Hippocampal formation (tissue), 2 donors: Measurements from ENCODE around the gene MSRB3.
A peak's percentile ranks its signal among the peaks of the same experiment; 100 is the strongest.
"Not testable (repeated sequence)": the region's sequence is repeated elsewhere in the genome, so short reads cannot be mapped to it uniquely, and the experiment has no call there.

Experiments used
- DNase-seq, 2 donors: peaks; one replicate each; lab custom pipeline; 2025; lab: John Stamatoyannopoulos, UW

The MSRB3 gene

GRCh38 chr12:65287426-65287825 is 8.9 kb downstream of the MSRB3 start:
- DNase-seq = no peak

- DNase-seq = no peak
Measured at GRCh38 chr12:65292241-65292640, 13.8 kb downstream of the MSRB3 start.

- DNase-seq = no peak
Measured at GRCh38 chr12:65293735-65294134, 15.3 kb downstream of the MSRB3 start.

GRCh38 chr12:65294641-65295262 is 16.3 kb downstream of the MSRB3 start:
- no peak for DNase-seq

DNA sequence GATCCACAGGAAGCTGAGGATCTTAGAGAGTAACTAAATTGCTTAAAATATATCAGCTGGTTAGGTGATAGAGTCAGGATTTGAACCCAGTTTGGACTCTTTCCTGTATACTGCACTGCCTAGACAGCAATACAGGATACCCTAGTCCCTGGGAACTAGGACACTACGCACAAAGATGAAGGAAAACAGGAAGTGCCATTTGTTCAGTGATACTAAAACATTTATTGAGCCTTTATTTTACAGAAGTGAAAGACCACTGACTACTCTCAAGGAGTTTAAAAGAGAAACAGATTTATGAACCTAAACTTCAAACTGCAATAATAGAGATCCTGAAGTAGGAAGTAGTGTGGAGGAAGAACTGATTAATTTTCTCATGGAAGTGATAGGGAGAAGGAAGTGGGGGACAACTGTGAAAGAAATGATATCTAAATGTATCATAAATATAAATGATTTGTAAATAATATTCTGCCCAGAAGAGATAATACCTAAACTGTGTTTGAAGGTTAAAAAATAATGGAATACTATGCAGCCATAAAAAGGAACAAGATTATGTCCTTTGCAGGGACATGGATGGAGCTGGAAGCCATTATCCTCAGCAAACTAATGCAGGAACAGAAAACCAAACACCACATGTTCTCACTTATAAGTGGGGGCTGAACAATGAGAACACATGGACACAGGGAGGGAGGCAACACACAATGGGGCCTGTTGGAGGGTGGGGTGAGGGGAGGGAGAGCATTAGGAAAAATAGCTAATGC is 18.2 kb downstream of the MSRB3 start:
- DNase-seq = no peak

GRCh38 chr12:65300097-65300496 is 21.6 kb downstream of the MSRB3 start:
- DNase-seq = no peak

- no peak for DNase-seq
Measured at GRCh38 chr12:65300679-65301349, 22.3 kb downstream of the MSRB3 start.

DNA sequence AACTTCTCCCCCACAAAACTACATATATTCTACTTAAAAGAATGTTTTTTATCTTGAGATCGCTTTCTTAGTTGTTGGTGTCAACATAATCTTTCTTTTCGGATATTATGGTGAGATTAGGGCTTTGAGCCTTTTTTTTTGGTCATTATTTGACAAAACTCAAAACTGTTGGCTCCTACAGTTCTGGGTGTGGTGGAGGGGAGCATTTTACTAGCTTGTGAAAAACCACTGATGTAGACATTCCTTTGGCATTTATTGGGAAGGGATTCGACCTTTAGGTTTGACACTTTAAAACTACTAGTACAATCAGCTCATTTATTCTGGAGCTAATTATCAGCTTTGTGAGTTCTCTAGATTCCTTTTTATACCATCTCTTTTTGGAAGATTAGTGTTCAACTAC is 24.4 kb downstream of the MSRB3 start:
- no peak for DNase-seq

DNA sequence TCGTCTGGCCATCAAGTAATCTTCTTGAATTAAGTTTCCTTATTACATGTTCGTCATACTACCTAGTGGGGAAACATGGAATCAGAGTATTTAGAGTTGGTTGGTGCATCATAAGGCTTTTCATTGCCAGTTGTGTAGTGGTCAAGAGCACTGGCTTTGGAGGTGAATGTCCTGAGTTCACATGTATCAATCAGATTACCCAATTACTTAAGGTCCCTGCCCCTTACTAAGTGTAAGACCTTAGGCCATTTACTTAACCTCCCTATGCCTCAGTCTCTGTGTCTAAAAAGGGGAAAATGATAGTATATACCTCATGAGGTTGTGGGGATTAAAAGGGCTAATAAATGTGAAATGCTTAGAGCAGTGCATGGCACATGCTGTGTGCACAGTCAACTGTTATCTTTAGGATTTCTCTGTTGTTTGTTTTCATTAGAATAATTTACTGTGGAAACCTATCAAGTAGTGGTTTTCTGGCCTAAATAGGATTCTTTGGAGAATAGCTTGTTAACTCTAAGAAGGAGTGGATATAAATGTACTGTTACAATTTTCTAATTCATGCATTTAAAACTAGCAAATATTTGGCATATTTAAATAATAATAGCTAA is 27.0 kb downstream of the MSRB3 start:
- DNase-seq = no peak

DNA sequence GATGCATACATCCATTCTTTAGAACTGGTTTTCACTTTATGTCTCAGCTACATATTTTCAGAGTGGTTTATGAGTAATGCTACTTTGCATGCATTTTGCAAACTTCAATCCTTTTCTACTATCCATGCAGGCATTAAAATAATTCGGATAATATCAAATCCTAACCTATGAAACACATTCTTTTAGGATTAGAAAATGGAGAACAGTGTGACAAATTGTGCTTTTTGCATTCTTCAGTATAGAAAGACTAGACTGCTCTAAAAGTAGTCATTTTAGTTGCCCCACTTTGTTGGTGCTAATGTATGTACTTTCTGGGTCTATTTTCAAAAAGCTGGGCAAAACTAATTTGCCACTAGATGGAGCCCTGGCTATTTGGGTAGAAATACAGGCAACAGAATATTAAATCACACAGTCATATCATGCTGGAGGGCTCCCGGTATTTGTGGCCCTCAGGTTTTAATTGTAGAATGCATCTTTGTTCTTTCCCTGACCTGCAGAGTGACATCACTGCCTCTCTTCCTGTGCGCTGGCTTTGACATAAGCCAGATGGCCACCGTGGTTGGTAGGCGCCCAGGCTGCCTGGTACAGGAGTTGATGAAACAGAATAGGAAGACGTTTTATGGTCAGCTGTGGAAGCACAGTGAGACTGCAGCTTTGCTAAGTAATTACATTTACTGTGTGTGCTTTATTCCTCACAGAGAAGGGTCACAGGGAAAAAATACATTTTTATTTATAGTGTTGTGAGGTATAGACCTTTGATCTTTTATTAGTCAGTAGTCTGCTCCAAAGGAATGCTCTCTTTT is 28.1 kb downstream of the MSRB3 start:
- no peak for DNase-seq

GRCh38 chr12:65307169-65307501 is 28.7 kb downstream of the MSRB3 start:
- no peak for DNase-seq

- no peak for DNase-seq
Measured at GRCh38 chr12:65308006-65308405, 29.5 kb downstream of the MSRB3 start.

- DNase-seq = no peak
Measured at GRCh38 chr12:65308601-65309071, 30.2 kb downstream of the MSRB3 start.

DNA sequence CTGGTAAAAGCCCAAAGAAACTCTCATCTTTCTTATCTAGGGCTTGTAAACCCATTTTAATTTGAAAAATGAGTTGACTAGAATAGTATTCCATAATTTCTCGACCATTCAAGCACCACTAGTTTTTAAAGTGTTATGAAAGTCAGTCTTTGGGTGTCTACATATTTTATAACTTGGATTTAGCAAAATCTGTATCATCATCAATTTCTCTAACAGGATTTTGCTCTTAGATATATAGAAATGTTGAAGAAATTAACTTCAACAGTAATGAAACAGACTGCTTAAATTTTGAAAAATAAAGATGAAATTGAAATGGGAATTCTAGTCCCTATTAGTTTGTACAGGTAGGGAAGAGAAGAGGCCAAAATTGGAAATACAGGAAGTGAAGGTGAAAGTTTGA is 32.8 kb downstream of the MSRB3 start:
- DNase-seq = no peak

DNA sequence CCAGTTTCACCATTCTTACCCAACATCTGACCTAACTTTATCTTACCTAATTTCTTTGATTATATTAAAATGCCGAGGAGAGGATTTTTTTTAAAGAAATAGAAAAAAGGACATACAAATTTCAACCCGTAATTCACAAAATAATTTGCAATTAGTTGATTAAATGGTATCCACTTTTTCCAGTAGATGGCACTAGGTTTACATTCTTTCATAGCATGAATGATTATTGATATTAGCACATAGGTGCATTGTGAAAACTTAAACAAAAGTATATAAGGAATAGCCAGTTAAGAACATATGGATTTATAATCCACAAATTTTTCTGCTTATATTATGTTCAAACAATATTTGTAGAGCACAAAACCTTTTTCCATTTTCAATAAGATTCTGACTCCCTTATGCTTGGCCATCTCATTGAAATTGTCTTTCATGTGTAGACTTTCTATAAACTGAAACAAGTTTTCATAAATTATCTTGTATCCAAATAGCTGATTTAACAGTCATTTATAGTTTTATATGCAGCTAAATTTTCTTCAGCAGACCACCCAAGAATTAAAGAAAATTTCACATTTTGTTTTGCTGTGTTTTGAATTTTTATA is 35.3 kb downstream of the MSRB3 start:
- DNase-seq = peak in 1 of 2 donors; percentile 10

- DNase-seq = not testable (repeated sequence)
Measured at GRCh38 chr12:65315238-65315637, 36.8 kb downstream of the MSRB3 start.

GRCh38 chr12:65318186-65318685 is 39.8 kb downstream of the MSRB3 start:
- no peak for DNase-seq

DNA sequence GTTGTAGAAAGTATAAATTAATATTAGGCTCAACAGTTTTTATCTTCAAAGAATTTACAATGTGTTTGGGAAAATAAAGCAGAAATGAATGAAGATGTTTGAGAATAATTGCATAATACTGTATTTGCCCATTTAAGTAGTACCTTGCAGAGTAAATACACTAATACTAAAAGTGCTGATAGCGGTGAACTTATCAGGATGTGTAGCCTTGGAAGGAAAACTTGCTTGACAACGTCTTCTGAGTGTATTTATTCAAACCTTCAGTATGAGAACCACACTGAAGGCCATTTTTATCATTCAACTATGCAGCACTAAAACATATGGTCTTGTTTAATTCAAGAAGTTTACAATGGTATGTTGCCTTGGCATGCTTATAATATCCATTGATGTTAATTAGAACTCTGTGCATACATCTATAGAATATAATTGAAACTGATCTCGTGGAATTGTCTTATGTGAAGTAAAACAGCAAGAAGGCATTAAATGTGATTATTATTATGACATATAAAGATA is 41.3 kb downstream of the MSRB3 start:
- no peak for DNase-seq

DNA sequence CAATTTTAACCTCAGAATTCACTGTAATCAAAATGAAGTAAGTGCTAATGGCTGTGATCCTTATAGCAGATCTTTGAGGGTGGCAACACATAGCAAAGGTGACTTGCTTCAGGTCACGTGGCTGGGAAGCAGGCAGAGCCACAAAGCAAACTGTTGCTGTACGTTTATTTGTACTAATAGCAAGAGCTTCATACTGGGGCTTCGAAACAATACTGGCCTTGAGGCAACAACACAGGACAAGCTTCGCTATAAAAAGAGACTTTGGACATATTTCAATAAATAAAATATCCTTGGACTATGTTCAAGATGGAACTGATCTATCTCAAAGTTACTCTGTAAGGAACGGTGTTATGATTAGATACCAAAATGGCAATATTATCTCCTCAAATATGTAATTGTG is 44.6 kb downstream of the MSRB3 start:
- DNase-seq = no peak

GRCh38 chr12:65324056-65324455 is 45.6 kb downstream of the MSRB3 start:
- DNase-seq = no peak

DNA sequence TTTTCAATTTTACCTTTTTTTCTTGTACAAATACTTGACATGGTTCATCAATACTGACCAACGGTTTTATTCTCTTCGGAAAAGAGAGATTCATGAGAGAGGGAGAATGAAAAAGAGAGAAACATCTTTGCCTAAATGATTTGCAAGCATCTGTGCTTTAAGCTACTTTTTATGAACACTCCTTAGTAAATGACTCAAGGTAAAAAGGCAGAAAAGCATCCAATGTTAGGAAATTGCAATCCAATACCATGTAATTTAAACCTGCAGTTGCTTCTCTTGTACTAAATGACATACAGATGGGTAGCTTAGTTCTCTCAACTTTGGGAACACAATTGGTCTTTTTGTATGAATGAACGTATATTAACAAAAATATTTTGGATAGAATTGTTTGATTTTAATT is 46.1 kb downstream of the MSRB3 start:
- no peak for DNase-seq
